OCI-LY7 (cell line): ENCODE data around the gene ITPKB. TPM values are rescaled to one million over a fixed set of nuclear protein-coding genes. Genes with fewer than 3 reads are reported as not detected.

Experiments
- BruUV-seq: library from RNA; stranded (reverse); fragments of 400-500 nt; replicated peaks from 2 replicates; lab custom pipeline; 2021; lab: Mats Ljungman, UMichigan
- CTCF ChIA-PET: fragments of 300-600 bp; sonication (Branson Sonifier 250); formaldehyde crosslinking; loops from one replicate; lab custom pipeline; 2022; ENCODE audit warnings: antibody characterized with exemption; ENCODE audit not compliant: unreplicated experiment; lab: Charles Lee
- POLR2A ChIA-PET: fragments of 300-600 bp; sonication (Branson Sonifier 250); formaldehyde crosslinking; loops from one replicate; lab custom pipeline; 2022; ENCODE audit warnings: antibody characterized with exemption; lab: Charles Lee
- DNase-seq: peaks from one replicate; pipeline ENCODE4 v3.0.0-alpha.2; 2015; ENCODE audit warnings: low spot score
- H2AFZ ChIP-seq: fragments of 200-600 bp; sonication (generic), shearing (Covaris generic); 2 replicates; pipeline ENCODE4 v1.6.1; 2014; ENCODE audit warnings: mild to moderate bottlenecking, antibody characterized with exemption, low read length, moderate library complexity
- H3K27ac ChIP-seq: fragments of 200-600 bp; sonication (generic); 2 replicates; pipeline ENCODE4 v1.5.1; 2014; ENCODE audit warnings: mixed run types, low read depth, mild to moderate bottlenecking, moderate library complexity, low read length, inconsistent platforms; ENCODE audit not compliant: poor library complexity, severe bottlenecking
- H3K36me3 ChIP-seq: fragments of 200-600 bp; sonication (generic); 2 replicates; pipeline ENCODE4 v1.6.1; 2014; ENCODE audit warnings: mild to moderate bottlenecking, antibody characterized with exemption, low read length, moderate library complexity, mixed read lengths; ENCODE audit not compliant: insufficient read depth
- H3K4me1 ChIP-seq: fragments of 200-600 bp; sonication (generic); 2 replicates; pipeline ENCODE4 v1.5.1; 2014; ENCODE audit warnings: mild to moderate bottlenecking, low read length; ENCODE audit not compliant: insufficient read depth, poor library complexity, severe bottlenecking
- H3K4me2 ChIP-seq: fragments of 200-600 bp; sonication (generic); 2 replicates; pipeline ENCODE4 v1.6.1; 2014; ENCODE audit warnings: mild to moderate bottlenecking, low read length
- H3K4me3 ChIP-seq: fragments of 200-600 bp; sonication (generic); 2 replicates; pipeline ENCODE4 v1.5.1; 2014; ENCODE audit warnings: mild to moderate bottlenecking, low read depth, low read length; ENCODE audit not compliant: poor library complexity, severe bottlenecking
- H3K79me2 ChIP-seq: fragments of 200-600 bp; sonication (generic); 2 replicates; pipeline ENCODE4 v1.6.1; 2016; ENCODE audit warnings: low read depth, mild to moderate bottlenecking, low read length, moderate library complexity, mixed read lengths; ENCODE audit not compliant: insufficient read depth
- H3K9me2 ChIP-seq: fragments of 200-600 bp; sonication (generic); 2 replicates; pipeline ENCODE4 v1.6.1; 2016; ENCODE audit warnings: mild to moderate bottlenecking, low read length, mixed read lengths; ENCODE audit not compliant: insufficient read depth
- H3K9me3 ChIP-seq: fragments of 200-600 bp; sonication (generic); 2 replicates; pipeline ENCODE4 v1.6.1; 2014; ENCODE audit warnings: mild to moderate bottlenecking, mixed run types, low read length, mixed read lengths
- H4K20me1 ChIP-seq: fragments of 200-600 bp; sonication (generic); 2 replicates; pipeline ENCODE4 v1.6.1; 2014; ENCODE audit warnings: mild to moderate bottlenecking, antibody characterized with exemption, low read length, moderate library complexity, mixed read lengths; ENCODE audit not compliant: insufficient read depth
- CTCF ChIP-seq: fragments of 200-600 bp; sonication (generic); conservative IDR thresholded peaks from 2 replicates; pipeline ENCODE4 v1.5.1; 2014; ENCODE audit warnings: mild to moderate bottlenecking, antibody characterized with exemption, low read length, moderate library complexity, mixed read lengths
- EZH2phosphoT487 ChIP-seq: fragments of 200-600 bp; sonication (generic); IDR thresholded peaks from 2 replicates; pipeline ENCODE4 v1.6.1; 2018; ENCODE audit warnings: low read depth, borderline replicate concordance, mild to moderate bottlenecking, mixed run types, antibody characterized with exemption, low read length, moderate library complexity, mixed read lengths
- intact Hi-C: fragments of 100-400 bp; cut with micrococcal nuclease; formaldehyde crosslinking; loops from one replicate; pipeline ENCODE4 v1.10.0; 2022; ENCODE audit not compliant: unreplicated experiment
- total RNA-seq, 2 experiments: library from RNA; depleted of rRNA in 1 of 2; stranded (reverse); fragments of >200 nt in 1 of 2; shearing (Covaris generic) in 1 of 2; gene quantifications; 2 replicates each; pipeline ENCODE4 v1.2.3, GENCODE V29; 2014 to 2022

The ITPKB gene
- total RNA-seq, 2 experiments from 2014 or later, result 20.5 to 33.3 TPM

DNA sequence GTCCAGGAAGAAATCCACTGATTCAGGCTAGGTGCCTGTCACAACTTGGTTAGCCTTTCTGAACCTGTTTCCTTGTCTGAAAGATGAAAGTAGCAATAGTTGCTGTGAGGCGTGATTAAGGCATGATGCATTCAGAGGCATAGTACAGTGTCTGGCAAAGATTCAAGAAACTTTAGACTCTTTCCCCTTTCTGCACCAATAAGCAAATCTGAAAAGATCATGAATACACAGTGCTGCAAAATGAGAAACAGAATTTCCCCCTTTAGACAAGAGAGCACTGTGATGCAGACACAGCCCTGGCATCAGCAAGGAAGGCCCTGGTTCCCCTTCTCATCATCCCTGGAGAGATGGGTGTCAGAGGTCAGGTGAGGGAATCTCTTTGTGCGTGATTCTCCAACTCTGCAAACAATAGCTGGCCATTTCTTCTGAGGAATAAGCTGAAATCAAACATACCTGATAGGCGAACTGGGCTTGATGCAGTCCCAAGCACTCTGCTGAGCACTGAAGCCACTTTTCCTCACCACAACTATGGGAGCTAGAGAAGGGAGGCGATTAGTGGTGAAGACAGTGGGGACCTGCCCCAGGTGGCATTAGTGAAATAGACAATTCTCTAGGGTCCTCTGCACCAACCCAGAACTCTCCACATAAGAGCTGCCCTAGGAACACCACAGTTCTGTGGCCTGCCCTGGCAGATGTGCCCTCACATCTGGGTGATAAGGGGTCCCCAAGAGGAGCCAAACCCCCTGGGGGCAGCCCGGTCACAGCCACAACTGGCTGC, 41.7 kb downstream of the ITPKB start:
- Histone ChIP-seq H3K4me3 (no peak overlapping the region), H3K4me1 (peaks cover 69% of the 10 kb centered on the region), H3K9me3 (no peaks in the 10 kb centered on the region), H3K4me2 (peak overlapping the region; percentile 30), H4K20me1 (no peaks in the 10 kb centered on the region), H2AFZ (no peak overlapping the region), H3K27ac (peak overlapping the region; percentile 50), H3K36me3 (peaks cover 79% of the 10 kb centered on the region), H3K79me2 (peaks cover 26% of the 10 kb centered on the region), H3K9me2 (no peaks in the 10 kb centered on the region)
- DNase-seq, result no peak
- intact Hi-C loops, result no loop called here
- ChIA-PET POLR2A (interaction anchor here (0.6 to 5.7 kb wide), 7 partner anchors 9 to 57 kb away, joined by 3 to 33 read pairs (median 3); no protein-coding TSS in a partner anchor), CTCF (interaction anchor here (0.6 kb wide), 1 partner anchor 27 kb away, joined by 3 read pairs; no protein-coding TSS in a partner anchor)
- TF ChIP-seq EZH2phosphoT487, result no peak
- TF ChIP-seq CTCF, result no peak
- BruUV-seq, result no TSS peak

DNA sequence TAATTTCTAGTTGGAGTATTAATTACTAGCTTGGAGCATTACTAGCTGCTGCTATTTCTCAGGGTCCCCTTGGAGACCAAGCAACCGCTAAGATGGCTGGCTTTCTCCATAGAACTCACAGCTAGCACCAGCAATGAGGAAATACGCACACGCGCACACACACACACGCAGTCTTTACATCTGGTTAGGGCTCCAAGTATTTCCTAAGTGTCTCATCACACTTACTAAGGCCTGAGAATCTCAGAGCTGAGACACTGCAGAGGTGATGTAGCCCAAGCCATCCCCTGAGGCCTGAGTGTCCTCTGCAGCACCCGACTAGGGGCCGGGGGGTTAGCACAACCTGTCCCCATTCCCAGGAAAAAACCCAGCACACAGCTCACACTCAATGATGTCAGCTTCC, 42.5 kb downstream of the ITPKB start:
- no peak for DNase-seq
- POLR2A ChIA-PET, result interaction anchor here (1.3 to 5.7 kb wide), 2 partner anchors 8 to 16 kb away, joined by 3 to 33 read pairs; no protein-coding TSS in a partner anchor
- Histone ChIP-seq H3K4me3 (no peak overlapping the region), H3K27ac (peak overlapping the region; percentile 50), H3K36me3 (peaks cover 85% of the 10 kb centered on the region), H3K79me2 (peaks cover 32% of the 10 kb centered on the region; the same call in 1 of the 2 replicates), H4K20me1 (no peaks in the 10 kb centered on the region), H3K4me2 (peak overlapping the region; percentile 30), H3K4me1 (peaks cover 76% of the 10 kb centered on the region), H3K9me2 (no peaks in the 10 kb centered on the region), H2AFZ (no peak overlapping the region), H3K9me3 (no peaks in the 10 kb centered on the region)
- intact Hi-C loops, result no loop called here
- TF ChIP-seq EZH2phosphoT487, result no peak
- no peak for TF ChIP-seq CTCF
- CTCF ChIA-PET, result interaction anchor here (0.6 kb wide), 1 partner anchor 98 kb away, joined by 3 read pairs; no protein-coding TSS in a partner anchor
- BruUV-seq, result no TSS peak

DNA sequence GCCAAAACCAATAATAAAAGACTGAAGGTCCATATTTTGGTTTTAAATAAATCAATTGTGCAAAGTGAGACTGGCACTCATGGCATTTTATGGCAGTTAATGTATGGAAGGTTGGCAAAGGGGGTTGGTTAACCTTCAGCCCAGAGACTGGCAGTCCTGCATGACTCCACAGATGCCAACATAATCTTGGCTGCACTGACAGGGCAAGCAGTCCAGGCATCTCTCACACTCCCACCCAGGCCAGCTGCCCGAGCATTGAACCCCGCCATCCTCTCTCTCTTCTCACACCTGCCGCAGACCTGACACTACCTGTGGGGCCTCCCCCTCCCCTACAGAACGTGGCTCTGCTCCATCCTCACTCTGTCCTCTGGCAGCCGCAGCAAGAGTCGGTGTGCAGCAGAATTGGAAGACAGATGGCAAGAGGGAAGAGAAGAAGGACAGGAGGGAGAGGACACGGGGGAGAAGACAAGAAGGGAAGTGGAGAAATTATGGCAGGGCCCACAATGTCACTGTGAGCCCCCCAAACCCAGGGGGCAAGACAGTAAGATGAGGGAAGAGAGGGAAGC, 43.7 kb downstream of the ITPKB start:
- Histone ChIP-seq H4K20me1 (no peaks in the 10 kb centered on the region), H3K9me3 (no peaks in the 10 kb centered on the region), H3K4me1 (peaks cover 84% of the 10 kb centered on the region), H3K27ac (no peak overlapping the region), H3K4me2 (no peak overlapping the region), H3K9me2 (no peaks in the 10 kb centered on the region), H2AFZ (no peak overlapping the region), H3K79me2 (peaks cover 37% of the 10 kb centered on the region; the same call in 1 of the 2 replicates), H3K4me3 (no peak overlapping the region), H3K36me3 (peaks cover 84% of the 10 kb centered on the region)
- no peak for DNase-seq
- ChIA-PET POLR2A (interaction anchor here (1.3 to 1.5 kb wide), 3 partner anchors 15 to 41 kb away, joined by 3 read pairs; no protein-coding TSS in a partner anchor), CTCF (no interaction called here)
- BruUV-seq, result no TSS peak
- intact Hi-C loops, result no loop called here
- no peak for TF ChIP-seq CTCF
- TF ChIP-seq EZH2phosphoT487, result no peak
